HepG2 (cell line): ENCODE measurements around the gene HINT2. TPM values are rescaled to one million over a fixed set of nuclear protein-coding genes. Genes with fewer than 3 reads are reported as not detected.

ENCODE experiments used
- CBX2 ChIP-seq, 2 experiments: fragments of 200-600 bp in 1 of 2; sonication (generic); formaldehyde crosslinking in 1 of 2; IDR thresholded peaks; 2 replicates each; pipeline versions ENCODE4 v1.7.0 to v1.8.1; 2018 to 2022; ENCODE audit warnings: low read depth in 2 of 2, low read length in 1 of 2, mild to moderate bottlenecking in 1 of 2, missing genetic modification reagents in 1 of 2
- CEBPG ChIP-seq: IDR thresholded peaks from 2 replicates; pipeline ENCODE4 v1.6.1; 2016
- EP300 ChIP-seq, 3 experiments: sonication (generic) in 1 of 3; formaldehyde crosslinking in 1 of 3; IDR thresholded peaks; 2 replicates each; pipeline versions ENCODE4 v1.5.1 to v1.6.1; 2011 to 2020; ENCODE audit warnings: low read depth in 2 of 3, low read length in 2 of 3, borderline replicate concordance in 1 of 3, improper control_type of control experiment in 1 of 3, mild to moderate bottlenecking in 1 of 3, missing genetic modification reagents in 1 of 3, moderate library complexity in 1 of 3
- KLF9 ChIP-seq: IDR thresholded peaks from 2 replicates; pipeline ENCODE4 v1.6.1; 2016; ENCODE audit warnings: low read depth
- MEF2D ChIP-seq: sonication (generic); formaldehyde crosslinking; IDR thresholded peaks from 2 replicates; pipeline ENCODE4 v1.5.1; 2020; ENCODE audit warnings: mild to moderate bottlenecking, missing genetic modification reagents
- MLLT10 ChIP-seq: sonication (generic); formaldehyde crosslinking; IDR thresholded peaks from 2 replicates; pipeline ENCODE4 v1.4.0; 2020; ENCODE audit warnings: missing genetic modification reagents
- NFIC ChIP-seq: IDR thresholded peaks from 2 replicates; pipeline ENCODE4 v1.6.1; 2012; ENCODE audit warnings: mild to moderate bottlenecking, low read length, inconsistent platforms
- NR2F2 ChIP-seq: IDR thresholded peaks from 2 replicates; pipeline ENCODE4 v1.6.1; 2012; ENCODE audit warnings: low read depth, inconsistent platforms, borderline replicate concordance
- NR2F6 ChIP-seq, 2 experiments: IDR thresholded peaks; 2 replicates each; pipeline ENCODE4 v1.6.1; 2016; ENCODE audit warnings: antibody characterized with exemption in 1 of 2, mild to moderate bottlenecking in 1 of 2
- PHF21A ChIP-seq: sonication (generic); formaldehyde crosslinking; IDR thresholded peaks from 2 replicates; pipeline ENCODE4 v1.5.0; 2020; ENCODE audit warnings: mild to moderate bottlenecking, missing genetic modification reagents
- POLR2A ChIP-seq, 2 experiments: IDR thresholded peaks; 2 replicates each; pipeline ENCODE4 v1.6.1; 2011; ENCODE audit warnings: low read depth in 2 of 2, low read length in 2 of 2, mild to moderate bottlenecking in 1 of 2, moderate library complexity in 1 of 2; ENCODE audit not compliant: insufficient read depth in 1 of 2
- ZBTB34 ChIP-seq: sonication (generic); formaldehyde crosslinking; IDR thresholded peaks from 2 replicates; pipeline ENCODE4 v1.8.0; 2022; ENCODE audit warnings: mild to moderate bottlenecking, missing genetic modification reagents
- ZNF101 ChIP-seq: sonication (generic); formaldehyde crosslinking; IDR thresholded peaks from 2 replicates; pipeline ENCODE4 v1.4.0; 2020; ENCODE audit warnings: mild to moderate bottlenecking, low read depth, missing genetic modification reagents, borderline replicate concordance
- ZNF256 ChIP-seq: sonication (generic); formaldehyde crosslinking; conservative IDR thresholded peaks from 2 replicates; pipeline ENCODE4 v1.4.0; 2020; ENCODE audit warnings: missing genetic modification reagents
- ZNF317 ChIP-seq: sonication (generic); formaldehyde crosslinking; IDR thresholded peaks from 2 replicates; pipeline ENCODE4 v1.5.0; 2020; ENCODE audit warnings: mild to moderate bottlenecking, missing genetic modification reagents
- ZNF326 ChIP-seq: sonication (generic); formaldehyde crosslinking; IDR thresholded peaks from 2 replicates; pipeline ENCODE4 v1.4.0; 2020; ENCODE audit warnings: missing genetic modification reagents, borderline replicate concordance
- ZNF329 ChIP-seq: sonication (generic); formaldehyde crosslinking; IDR thresholded peaks from 2 replicates; pipeline ENCODE4 v1.9.0; 2021; ENCODE audit warnings: low read depth, mild to moderate bottlenecking, missing genetic modification reagents
- ZNF580 ChIP-seq: IDR thresholded peaks from 2 replicates; pipeline ENCODE4 v1.6.1; 2016; ENCODE audit warnings: low read depth, borderline replicate concordance
- ZNF597 ChIP-seq: sonication (generic); formaldehyde crosslinking; IDR thresholded peaks from 2 replicates; pipeline ENCODE4 v1.5.0; 2020; ENCODE audit warnings: missing genetic modification reagents
- ZNF781 ChIP-seq: sonication (generic); formaldehyde crosslinking; IDR thresholded peaks from 2 replicates; pipeline ENCODE4 v1.5.1; 2020; ENCODE audit warnings: borderline replicate concordance, mild to moderate bottlenecking, missing genetic modification reagents; ENCODE audit errors: not compliant biosample characterization
- polyA plus RNA-seq, 8 experiments: library from polyadenylated mRNA; depleted of rRNA in 3 of 8; stranded (reverse) in 7 of 8; unstranded in 1 of 8; fragments of >200 nt; fragmentation: Illumina TruSeq in 4 of 8; extraction: Trizol in 4 of 8; gene quantifications; 2 replicates each; pipeline versions ENCODE4 v1.2.1 to v1.2.3, GENCODE V29; 2011 to 2016; ENCODE audit warnings: low read depth in 4 of 8, missing spikeins in 1 of 8, mixed read lengths in 1 of 8; ENCODE audit not compliant: insufficient read depth in 1 of 8
- total RNA-seq, 5 experiments: library from RNA; depleted of rRNA; stranded (reverse); fragments of >200 nt; fragmentation: Illumina TruSeq; extraction: Trizol; gene quantifications; 2 replicates each; pipeline ENCODE4 v1.2.3, GENCODE V29; 2016; ENCODE audit warnings: low read depth in 1 of 5
- TF ChIP-seq, protein P1 (sequence below): sonication (generic); formaldehyde crosslinking; IDR thresholded peaks from 2 replicates; pipeline ENCODE4 v1.5.0; 2020; ENCODE audit warnings: mild to moderate bottlenecking, missing genetic modification reagents, moderate library complexity

The HINT2 gene
- total and polyA plus RNA-seq, 2 of the 13 experiments (the other 11 are each of a cell fraction or from before 2014, with no cell fraction given) = 37.9 to 56.2 TPM

GRCh38 chr9:35801328-35802128, 13.3 kb downstream of the HINT2 start (continued):
- TF ChIP-seq, protein P1, sequence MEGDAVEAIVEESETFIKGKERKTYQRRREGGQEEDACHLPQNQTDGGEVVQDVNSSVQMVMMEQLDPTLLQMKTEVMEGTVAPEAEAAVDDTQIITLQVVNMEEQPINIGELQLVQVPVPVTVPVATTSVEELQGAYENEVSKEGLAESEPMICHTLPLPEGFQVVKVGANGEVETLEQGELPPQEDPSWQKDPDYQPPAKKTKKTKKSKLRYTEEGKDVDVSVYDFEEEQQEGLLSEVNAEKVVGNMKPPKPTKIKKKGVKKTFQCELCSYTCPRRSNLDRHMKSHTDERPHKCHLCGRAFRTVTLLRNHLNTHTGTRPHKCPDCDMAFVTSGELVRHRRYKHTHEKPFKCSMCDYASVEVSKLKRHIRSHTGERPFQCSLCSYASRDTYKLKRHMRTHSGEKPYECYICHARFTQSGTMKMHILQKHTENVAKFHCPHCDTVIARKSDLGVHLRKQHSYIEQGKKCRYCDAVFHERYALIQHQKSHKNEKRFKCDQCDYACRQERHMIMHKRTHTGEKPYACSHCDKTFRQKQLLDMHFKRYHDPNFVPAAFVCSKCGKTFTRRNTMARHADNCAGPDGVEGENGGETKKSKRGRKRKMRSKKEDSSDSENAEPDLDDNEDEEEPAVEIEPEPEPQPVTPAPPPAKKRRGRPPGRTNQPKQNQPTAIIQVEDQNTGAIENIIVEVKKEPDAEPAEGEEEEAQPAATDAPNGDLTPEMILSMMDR (CRISPR knock-in tag) = 0 out of 2 replicates have a peak, but pooled peaks have one; percentile 12
- 0 out of 2 replicates have a peak, but pooled peaks have one; percentile 6 for TF ChIP-seq MEF2D (CRISPR knock-in tag)
- TF ChIP-seq EP300 (IDR thresholded peaks at IDR 0.05; ENCODE audit: low read depth in 2 of 2, low read length in 2 of 2) = peak in 1 of 2 experiments; percentile 60; a peak in 2 of 4 replicates
- no peak for TF ChIP-seq EP300 (CRISPR knock-in tag; IDR thresholded peaks at IDR 0.05; ENCODE audit: borderline replicate concordance)
- TF ChIP-seq ZNF597 (CRISPR knock-in tag) = no peak
- TF ChIP-seq ZNF580 (CRISPR knock-in tag) = no peak
- TF ChIP-seq CEBPG = 0 out of 2 replicates have a peak, but pooled peaks have one; percentile 17
- TF ChIP-seq ZBTB34 = no peak
- no peak for TF ChIP-seq NR2F6 (IDR thresholded peaks at IDR 0.05)
- peak; percentile 58 for TF ChIP-seq NR2F6 (CRISPR knock-in tag; IDR thresholded peaks at IDR 0.05)
- 0 out of 2 replicates have a peak, but pooled peaks have one; percentile 35 for TF ChIP-seq PHF21A
- TF ChIP-seq ZNF781 (CRISPR knock-in tag) = no peak
- TF ChIP-seq KLF9 (CRISPR knock-in tag) = no peak
- TF ChIP-seq ZNF256 (CRISPR knock-in tag) = no peak
- peak; percentile 51; the same call in 1 of the 2 replicates for TF ChIP-seq NR2F2
- no peak for TF ChIP-seq ZNF101 (CRISPR knock-in tag)
- no peak for TF ChIP-seq NFIC
- TF ChIP-seq POLR2A (IDR thresholded peaks at IDR 0.05; ENCODE audit: insufficient read depth in 1 of 2, low read depth in 2 of 2, low read length in 2 of 2) = peak in 1 of 2 experiments; percentile 30; a peak in 1 of 4 replicates
- TF ChIP-seq ZNF317 = peak; percentile 41; the same call in 1 of the 2 replicates
- TF ChIP-seq MLLT10 (CRISPR knock-in tag) = no peak
- TF ChIP-seq ZNF329 = no peak
- TF ChIP-seq CBX2 (IDR thresholded peaks at IDR 0.05; ENCODE audit: low read depth, low read length) = no peak
- no peak for TF ChIP-seq CBX2 (CRISPR knock-in tag; IDR thresholded peaks at IDR 0.05; ENCODE audit: low read depth)
- no peak for TF ChIP-seq ZNF326 (CRISPR knock-in tag)
